Smooth muscle cell (in vitro differentiated cells): Measurements from ENCODE around the gene COTL1. TPM values are rescaled to one million over a fixed set of nuclear protein-coding genes. Genes with fewer than 3 reads are reported as not detected.

Source experiments
- DNase-seq: peaks from one replicate; lab custom pipeline; 2025; ENCODE audit not compliant: unreplicated experiment; lab: John Stamatoyannopoulos, UW
- H2AFZ ChIP-seq: fragments of 200-600 bp; sonication (generic); 2 replicates; pipeline ENCODE4 v1.6.0; 2016; ENCODE audit warnings: antibody characterized with exemption, low read depth, mild to moderate bottlenecking
- H3F3A ChIP-seq: fragments of 200-600 bp; sonication (generic); 2 replicates; pipeline ENCODE4 v1.6.0; 2017; ENCODE audit warnings: antibody characterized with exemption, low read depth
- H3K27ac ChIP-seq: fragments of 200-600 bp; sonication (generic); 2 replicates; pipeline ENCODE4 v1.5.1; 2016; ENCODE audit warnings: low read depth, mild to moderate bottlenecking
- H3K27me3 ChIP-seq: fragments of 200-600 bp; sonication (generic); 2 replicates; pipeline ENCODE4 v1.6.1; 2016; ENCODE audit warnings: low read depth, mild to moderate bottlenecking
- H3K36me3 ChIP-seq: fragments of 200-600 bp; sonication (generic); 2 replicates; pipeline ENCODE4 v1.5.1; 2016; ENCODE audit warnings: low read depth
- H3K4me1 ChIP-seq: fragments of 200-600 bp; sonication (generic); 2 replicates; pipeline ENCODE4 v1.5.1; 2016; ENCODE audit warnings: low read depth
- H3K4me2 ChIP-seq: fragments of 200-600 bp; sonication (generic); 2 replicates; pipeline ENCODE4 v1.6.0; 2016; ENCODE audit warnings: mild to moderate bottlenecking
- H3K4me3 ChIP-seq: fragments of 200-600 bp; sonication (generic); 2 replicates; pipeline ENCODE4 v1.5.1; 2016; ENCODE audit warnings: mild to moderate bottlenecking
- H3K79me2 ChIP-seq: fragments of 200-600 bp; sonication (generic); 2 replicates; pipeline ENCODE4 v1.6.0; 2016; ENCODE audit warnings: low read depth, mild to moderate bottlenecking
- H3K9ac ChIP-seq: fragments of 200-600 bp; sonication (generic); 2 replicates; pipeline ENCODE4 v1.6.0; 2016; ENCODE audit warnings: low read depth
- H3K9me3 ChIP-seq: fragments of 200-600 bp; sonication (generic); replicated peaks from 2 replicates; pipeline ENCODE4 v1.5.1; 2016; ENCODE audit warnings: low read depth
- H4K20me1 ChIP-seq: fragments of 200-600 bp; sonication (generic); 2 replicates; pipeline ENCODE4 v1.6.0; 2016; ENCODE audit warnings: low read depth
- WGBS: methylation state at CpG from one replicate; pipeline ENCODE4 v1.1.7; 2016; ENCODE audit warnings: low lambda C conversion rate; 5-methylcytosine and 5-hydroxymethylcytosine counted together
- polyA plus RNA-seq: library from polyadenylated mRNA; unstranded; fragments of >200 nt; fragmentation: Nextera tagmentation; extraction: Ambion mirVana; gene quantifications from 2 replicates; pipeline ENCODE4 v1.2.1, GENCODE V29; 2016
- total RNA-seq: library from RNA; depleted of rRNA; stranded (reverse); fragments of >200 nt; gene quantifications from 2 replicates; pipeline ENCODE4 v1.2.3, GENCODE V29; 2014
- TF ChIP-seq, protein P1 (sequence below): fragments of 200-600 bp; sonication (generic); IDR thresholded peaks from 2 replicates; pipeline ENCODE4 v1.5.1; 2017; ENCODE audit warnings: borderline replicate concordance, mild to moderate bottlenecking, antibody characterized with exemption; ENCODE audit not compliant: insufficient read depth, poor library complexity, severe bottlenecking

The COTL1 gene, protein sequence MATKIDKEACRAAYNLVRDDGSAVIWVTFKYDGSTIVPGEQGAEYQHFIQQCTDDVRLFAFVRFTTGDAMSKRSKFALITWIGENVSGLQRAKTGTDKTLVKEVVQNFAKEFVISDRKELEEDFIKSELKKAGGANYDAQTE
- total RNA-seq (66.5 and 81.2 TPM in 2 replicates), polyA plus RNA-seq (209 and 233 TPM in 2 replicates)

DNA sequence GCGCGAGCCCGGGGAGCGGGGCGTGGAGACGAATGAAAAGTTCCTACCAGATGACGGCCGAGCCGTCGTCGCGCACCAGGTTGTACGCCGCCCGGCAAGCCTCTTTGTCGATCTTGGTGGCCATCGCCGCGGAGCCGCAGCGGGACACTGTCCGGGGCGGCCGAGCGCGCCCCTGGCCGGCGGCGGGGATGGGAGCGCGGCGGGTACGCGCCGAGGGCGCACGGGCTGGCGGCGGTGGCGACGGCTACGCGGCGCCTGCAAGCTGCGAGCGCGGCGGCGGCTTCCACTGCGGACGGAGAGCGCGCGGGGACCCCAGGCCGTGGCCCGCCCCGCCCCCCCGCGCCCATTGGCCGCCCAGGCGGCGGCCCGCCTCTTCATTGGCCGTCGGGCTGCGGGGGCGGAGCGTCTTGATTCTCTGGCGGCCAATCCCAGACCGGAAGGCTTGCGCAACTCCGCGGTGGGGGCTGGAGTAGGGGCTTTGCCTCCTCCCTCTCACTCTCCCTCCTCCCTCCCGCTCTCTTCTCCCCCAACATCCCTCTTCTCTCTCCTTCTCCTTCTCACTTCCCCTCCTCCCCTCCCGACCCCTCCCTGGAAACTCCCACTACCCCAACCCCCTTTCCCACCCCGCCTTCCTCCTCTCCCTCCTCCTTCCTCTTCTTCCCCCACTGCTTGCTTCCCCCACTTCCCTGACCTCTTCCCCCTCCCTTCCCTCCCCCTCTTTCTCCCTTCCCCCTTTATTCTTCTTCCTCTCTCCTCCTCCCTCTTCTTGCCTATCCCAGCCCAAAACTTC lies at the start of gene COTL1:
COTL1 (minus strand) TSS at position 288 of the 790 bp plus-strand sequence; CDS start at position 124, 164 bp downstream.
- Histone ChIP-seq H3K36me3 (no peaks in the 10 kb centered on the region), H3K4me2 (peak within 1 kb of the TSS; percentile 100), H3K79me2 (peaks cover 36% of the 10 kb centered on the region), H3K27ac (peak within 1 kb of the TSS; percentile 73), H3K9me3 (no peaks in the 10 kb centered on the region), H3F3A (peaks cover 14% of the 10 kb centered on the region), H4K20me1 (peaks cover 46% of the 10 kb centered on the region), H3K4me1 (peaks cover 36% of the 10 kb centered on the region), H3K4me3 (peak within 1 kb of the TSS; percentile 88), H3K9ac (peak within 1 kb of the TSS; percentile 80), H3K27me3 (no peaks in the 10 kb centered on the region), H2AFZ (no peak within 1 kb of the TSS)
- peak; percentile 87 for DNase-seq
- TF ChIP-seq, protein P1, sequence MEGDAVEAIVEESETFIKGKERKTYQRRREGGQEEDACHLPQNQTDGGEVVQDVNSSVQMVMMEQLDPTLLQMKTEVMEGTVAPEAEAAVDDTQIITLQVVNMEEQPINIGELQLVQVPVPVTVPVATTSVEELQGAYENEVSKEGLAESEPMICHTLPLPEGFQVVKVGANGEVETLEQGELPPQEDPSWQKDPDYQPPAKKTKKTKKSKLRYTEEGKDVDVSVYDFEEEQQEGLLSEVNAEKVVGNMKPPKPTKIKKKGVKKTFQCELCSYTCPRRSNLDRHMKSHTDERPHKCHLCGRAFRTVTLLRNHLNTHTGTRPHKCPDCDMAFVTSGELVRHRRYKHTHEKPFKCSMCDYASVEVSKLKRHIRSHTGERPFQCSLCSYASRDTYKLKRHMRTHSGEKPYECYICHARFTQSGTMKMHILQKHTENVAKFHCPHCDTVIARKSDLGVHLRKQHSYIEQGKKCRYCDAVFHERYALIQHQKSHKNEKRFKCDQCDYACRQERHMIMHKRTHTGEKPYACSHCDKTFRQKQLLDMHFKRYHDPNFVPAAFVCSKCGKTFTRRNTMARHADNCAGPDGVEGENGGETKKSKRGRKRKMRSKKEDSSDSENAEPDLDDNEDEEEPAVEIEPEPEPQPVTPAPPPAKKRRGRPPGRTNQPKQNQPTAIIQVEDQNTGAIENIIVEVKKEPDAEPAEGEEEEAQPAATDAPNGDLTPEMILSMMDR = no peak
- 0% methylated on average over 46 of the region's 76 CpGs for WGBS

DNA sequence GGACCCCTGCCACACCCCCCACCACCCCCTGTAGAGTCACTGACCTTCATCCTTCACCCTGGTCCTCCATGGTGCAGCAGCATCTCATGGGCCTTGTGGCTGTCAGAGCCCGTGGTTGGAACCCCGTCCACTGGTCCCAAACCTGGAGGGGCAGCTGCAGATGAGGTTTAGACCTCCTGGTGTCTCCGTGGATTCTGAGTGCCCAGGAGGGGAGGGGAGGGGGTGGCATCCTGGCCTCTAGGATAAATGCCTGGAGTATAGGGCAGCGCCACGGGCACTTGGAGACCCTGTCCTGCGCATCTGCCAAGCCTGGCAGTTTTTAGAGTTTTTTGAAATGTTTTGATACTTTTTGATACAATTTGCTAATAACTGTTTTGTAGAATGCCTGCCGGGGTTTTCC lies 48.0 kb upstream of the COTL1 start:
- no peaks in the 10 kb centered on the region for H3F3A ChIP-seq
- H3K4me3 ChIP-seq = no peak overlapping the region
- no peak overlapping the region for H3K27ac ChIP-seq
- H3K27me3 ChIP-seq = no peaks in the 10 kb centered on the region
- H2AFZ ChIP-seq = no peak overlapping the region
- no peaks in the 10 kb centered on the region for H4K20me1 ChIP-seq
- WGBS = 98% methylated on average over 7 of the region's 7 CpGs
- H3K9me3 ChIP-seq = no peaks in the 10 kb centered on the region
- no peaks in the 10 kb centered on the region for H3K79me2 ChIP-seq
- peaks cover 4% of the 10 kb centered on the region for H3K36me3 ChIP-seq
- H3K4me1 ChIP-seq = no peaks in the 10 kb centered on the region
- DNase-seq = no peak
- no peak overlapping the region for H3K9ac ChIP-seq
- TF ChIP-seq, protein P1 = no peak
- no peak overlapping the region for H3K4me2 ChIP-seq

DNA sequence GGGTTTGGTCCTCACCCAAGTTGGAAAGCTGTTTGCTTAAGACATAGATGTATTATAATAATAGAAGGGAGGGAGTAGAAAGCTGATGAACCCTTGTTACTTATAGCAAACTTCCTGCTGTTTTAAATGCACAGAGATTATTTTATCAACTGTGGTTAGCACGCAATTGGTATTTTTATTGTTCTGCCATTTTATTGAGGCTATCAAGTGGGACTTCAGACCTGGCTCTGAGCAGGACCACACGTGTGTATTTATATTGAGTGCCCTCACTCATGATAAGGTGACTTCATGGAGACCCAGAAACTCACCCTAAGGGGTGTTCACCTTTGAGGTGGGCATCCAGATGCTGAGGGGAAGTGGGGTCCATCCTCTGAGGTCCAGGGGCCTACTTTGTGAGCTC lies 47.5 kb upstream of the COTL1 start:
- no peak overlapping the region for H3K9ac ChIP-seq
- no peaks in the 10 kb centered on the region for H3K79me2 ChIP-seq
- no peak overlapping the region for H2AFZ ChIP-seq

More for the DNA sequence above, 47.5 kb upstream of the COTL1 start:
- Histone ChIP-seq H3K36me3 (peaks cover 4% of the 10 kb centered on the region), H3K4me2 (no peak overlapping the region), H4K20me1 (no peaks in the 10 kb centered on the region), H3K4me1 (no peaks in the 10 kb centered on the region), H3K27ac (no peak overlapping the region), H3F3A (no peaks in the 10 kb centered on the region), H3K4me3 (no peak overlapping the region), H3K27me3 (no peaks in the 10 kb centered on the region), H3K9me3 (no peaks in the 10 kb centered on the region)
- no peak for DNase-seq
- TF ChIP-seq, protein P1 = no peak
- WGBS = 91% methylated on average over 2 of the region's 2 CpGs
